Esophagus (tissue), 2 donors: ENCODE data around the gene SYNE1. TPM values are rescaled to one million over a fixed set of nuclear protein-coding genes. Genes with fewer than 3 reads are reported as not detected.

Experiments used
- H3K27ac ChIP-seq, 2 donors: one replicate each; pipeline ENCODE4 v1.5.1; 2013; ENCODE audit warnings: low read depth in 2 of 2, mild to moderate bottlenecking in 2 of 2, inconsistent platforms in 1 of 2, low read length in 1 of 2, moderate library complexity in 1 of 2
- H3K27me3 ChIP-seq, 2 donors: one replicate each; pipeline ENCODE4 v1.6.1; 2013; ENCODE audit warnings: low read length in 2 of 2, control low read depth in 1 of 2, mild to moderate bottlenecking in 1 of 2; ENCODE audit not compliant: insufficient read depth in 2 of 2, control insufficient read depth in 1 of 2
- H3K36me3 ChIP-seq, 2 donors: one replicate each; pipeline ENCODE4 v1.6.1; 2013; ENCODE audit warnings: low read length in 1 of 2; ENCODE audit not compliant: control insufficient read depth in 2 of 2, insufficient read depth in 2 of 2
- H3K4me1 ChIP-seq, 2 donors: one replicate each; pipeline ENCODE4 v1.6.1; 2013; ENCODE audit warnings: low read length in 1 of 2; ENCODE audit not compliant: control insufficient read depth in 2 of 2, insufficient read depth in 2 of 2
- H3K4me3 ChIP-seq, 2 donors: one replicate each; pipeline ENCODE4 v1.5.1; 2013; ENCODE audit warnings: low read length in 2 of 2, mild to moderate bottlenecking in 2 of 2, low read depth in 1 of 2, moderate library complexity in 1 of 2
- H3K9me3 ChIP-seq, 2 donors: one replicate each; pipeline ENCODE4 v1.6.1; 2013; ENCODE audit warnings: mild to moderate bottlenecking in 2 of 2, low read depth in 1 of 2, low read length in 1 of 2, moderate library complexity in 1 of 2; ENCODE audit not compliant: control insufficient read depth in 2 of 2, insufficient read depth in 1 of 2
- WGBS, 2 donors: extraction: QIAGEN DNeasy Blood & Tissue Kit; methylation state at CpG; one replicate each; pipeline ENCODE4 v1.1.7; 2013; 5-methylcytosine and 5-hydroxymethylcytosine counted together
- polyA plus RNA-seq, 2 donors: library from polyadenylated mRNA; stranded (reverse); fragments of 200-250 nt; gene quantifications; one replicate each; pipeline ENCODE4 v1.2.3, GENCODE V29; 2013
- donor health status: healthy with polysubstance abuse.
- donor health status: Bipolar disorder and iron deficiency.

Gene SYNE1
- polyA plus RNA-seq, 2 donors: 5.4 to 7.1 TPM

DNA sequence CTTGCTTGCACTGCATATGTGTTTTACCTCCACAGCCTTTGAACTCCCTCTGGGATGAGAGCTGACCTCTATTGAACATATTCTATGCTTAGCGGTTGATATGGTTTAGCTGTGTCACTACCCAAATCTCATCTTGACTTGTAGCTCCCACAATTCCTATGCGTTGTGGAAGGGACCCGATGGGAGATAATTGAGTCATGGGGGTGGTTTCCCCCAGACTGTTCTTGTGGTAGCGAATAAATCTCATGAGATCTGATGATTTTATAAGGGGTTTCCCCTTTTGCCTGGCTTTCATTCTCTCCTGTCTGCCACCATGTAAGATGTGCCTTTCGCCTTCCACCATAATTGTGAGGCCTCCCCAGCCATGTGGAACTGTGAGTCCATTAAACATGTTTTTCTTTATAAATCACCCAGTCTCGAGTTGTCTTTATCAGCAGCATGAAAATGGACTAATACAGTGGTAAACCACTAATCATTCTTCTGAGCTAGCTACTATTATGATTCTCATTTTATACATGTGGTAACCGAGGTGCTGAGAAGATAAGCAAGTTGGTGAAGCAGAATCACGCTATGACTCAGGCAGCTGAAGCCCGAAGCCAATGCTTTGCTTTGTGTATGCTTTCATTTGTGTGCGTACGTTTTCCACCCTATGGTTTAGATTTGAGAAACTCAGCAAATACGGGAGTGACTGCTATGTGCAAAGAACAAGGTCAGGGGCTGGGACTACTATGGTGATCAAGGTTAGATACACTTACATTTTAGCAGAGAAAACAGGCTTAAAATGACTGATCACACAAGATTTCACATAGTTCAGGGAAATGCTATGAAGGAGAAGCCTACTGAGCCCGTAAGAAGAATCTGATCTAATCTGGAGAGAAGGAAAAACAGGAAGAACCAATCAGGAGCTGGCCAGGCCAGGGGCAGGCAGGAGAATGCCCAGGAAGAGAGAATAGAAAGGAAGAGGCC lies 466.2 kb downstream of the SYNE1 start:
- Histone ChIP-seq H3K27me3 (no peaks in the 10 kb centered on the region), H3K27ac (peak overlapping the region in 1 of 2 donors; percentile 17), H3K4me1 (no peaks in the 10 kb centered on the region), H3K4me3 (no peak overlapping the region), H3K9me3 (no peaks in the 10 kb centered on the region), H3K36me3 (no peaks in the 10 kb centered on the region)
- 67 to 77% methylated on average over 13 of the region's 13 CpGs for WGBS, 2 donors

DNA sequence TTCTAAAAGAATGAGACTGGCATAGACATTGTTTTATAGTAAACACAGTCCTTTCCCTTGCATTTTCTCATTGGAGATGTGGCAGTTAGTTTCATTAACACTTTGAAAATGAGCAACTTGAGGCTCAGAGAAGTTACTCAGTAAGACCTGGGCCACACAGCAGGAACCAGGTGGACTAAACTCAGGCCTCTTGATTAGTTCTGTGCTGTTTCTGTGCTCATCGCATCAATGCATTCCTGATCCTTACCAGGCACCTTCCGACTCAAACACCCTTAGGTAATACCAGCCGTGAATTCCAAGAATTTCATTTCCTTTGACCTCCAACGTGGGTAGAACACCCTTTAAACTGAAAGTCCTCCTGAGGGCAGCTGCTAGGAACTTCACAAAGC lies 466.9 kb downstream of the SYNE1 start:
- Histone ChIP-seq H3K4me1 (no peaks in the 10 kb centered on the region), H3K4me3 (no peak overlapping the region), H3K9me3 (no peaks in the 10 kb centered on the region), H3K27ac (no peak overlapping the region), H3K27me3 (no peaks in the 10 kb centered on the region), H3K36me3 (no peaks in the 10 kb centered on the region)
- 83 to 88% methylated on average over 4 of the region's 4 CpGs for WGBS, 2 donors

DNA sequence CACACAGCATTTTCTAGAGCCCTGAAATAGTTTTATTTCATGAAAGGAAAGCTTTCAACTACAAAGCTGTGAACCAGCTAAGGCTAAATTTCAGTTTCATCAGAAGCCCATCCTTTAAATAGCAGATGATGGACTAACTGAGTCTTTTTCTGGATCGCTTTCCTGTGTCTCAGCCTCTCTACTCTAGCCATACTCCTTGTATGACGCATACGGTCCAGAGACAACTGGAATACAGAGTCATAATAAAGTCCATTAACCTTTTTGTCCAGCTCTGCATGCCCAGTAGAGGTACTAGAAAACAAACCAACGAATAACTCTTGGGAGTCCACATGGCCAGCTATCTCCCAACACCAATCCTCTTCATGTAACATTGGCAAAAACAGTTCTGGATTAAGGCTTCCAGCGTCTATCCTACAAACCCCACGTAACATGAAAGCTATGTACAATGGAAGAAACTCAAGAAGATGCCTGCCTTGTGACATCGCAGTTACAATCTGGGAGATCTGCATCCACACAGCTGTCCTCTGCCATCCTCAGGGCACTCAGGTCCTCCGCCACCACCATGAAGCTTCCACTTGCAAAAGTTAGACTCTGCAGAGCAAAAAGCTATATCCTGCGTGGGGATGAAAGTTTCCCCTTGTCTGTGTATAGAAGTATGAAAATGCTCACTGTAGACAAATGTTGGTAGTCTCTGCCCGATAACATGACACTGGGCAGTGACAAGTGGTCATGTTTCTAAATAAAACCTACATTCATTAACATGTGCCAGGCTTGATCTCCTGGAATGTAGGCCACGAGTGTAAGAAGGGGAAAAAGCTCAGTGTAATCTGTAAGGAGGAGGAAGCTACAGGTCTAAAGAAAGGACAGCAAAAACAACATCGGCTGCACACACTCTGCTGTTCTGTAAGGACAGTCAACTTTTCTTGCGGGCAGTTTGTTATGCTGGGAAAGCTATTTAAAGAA lies 469.2 kb downstream of the SYNE1 start:
- 83 to 88% methylated on average over 13 of the region's 13 CpGs for WGBS, 2 donors
- H3K4me3 ChIP-seq: no peak overlapping the region
- no peaks in the 10 kb centered on the region for H3K27me3 ChIP-seq
- H3K27ac ChIP-seq: no peak overlapping the region
- H3K9me3 ChIP-seq: no peaks in the 10 kb centered on the region
- no peaks in the 10 kb centered on the region for H3K4me1 ChIP-seq
- H3K36me3 ChIP-seq: no peaks in the 10 kb centered on the region

DNA sequence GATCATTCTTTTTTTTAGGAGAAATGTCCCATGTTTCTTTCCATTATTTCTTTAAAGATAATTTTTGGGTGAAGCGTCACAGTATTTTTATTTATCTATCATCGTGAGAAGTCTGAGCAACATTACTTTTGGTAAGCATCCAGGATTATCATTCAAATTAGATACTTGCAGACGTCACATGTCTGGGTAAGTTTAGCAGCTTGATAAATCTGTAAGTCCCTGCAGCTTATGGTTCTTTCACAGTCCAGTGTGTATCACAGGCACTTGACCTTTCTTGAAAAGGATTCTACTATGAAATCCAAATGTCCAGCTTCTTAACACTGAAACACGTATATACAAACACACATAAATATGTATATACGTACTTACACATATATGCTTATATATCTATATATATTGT lies 470.3 kb downstream of the SYNE1 start:
- no peaks in the 10 kb centered on the region for H3K4me1 ChIP-seq
- no peak overlapping the region for H3K4me3 ChIP-seq
- H3K9me3 ChIP-seq: no peaks in the 10 kb centered on the region
- H3K36me3 ChIP-seq: no peaks in the 10 kb centered on the region
- no peaks in the 10 kb centered on the region for H3K27me3 ChIP-seq
- no peak overlapping the region for H3K27ac ChIP-seq
- 87 to 89% methylated on average over 5 of the region's 5 CpGs for WGBS, 2 donors

GRCh38 chr6:152166497-152166896 lies 470.7 kb downstream of the SYNE1 start:
- Histone ChIP-seq H3K4me1 (no peaks in the 10 kb centered on the region), H3K9me3 (no peaks in the 10 kb centered on the region), H3K36me3 (no peaks in the 10 kb centered on the region), H3K27me3 (no peaks in the 10 kb centered on the region), H3K27ac (no peak overlapping the region), H3K4me3 (no peak overlapping the region)
- WGBS, 2 donors: 79 to 81% methylated on average over 4 of the region's 4 CpGs

DNA sequence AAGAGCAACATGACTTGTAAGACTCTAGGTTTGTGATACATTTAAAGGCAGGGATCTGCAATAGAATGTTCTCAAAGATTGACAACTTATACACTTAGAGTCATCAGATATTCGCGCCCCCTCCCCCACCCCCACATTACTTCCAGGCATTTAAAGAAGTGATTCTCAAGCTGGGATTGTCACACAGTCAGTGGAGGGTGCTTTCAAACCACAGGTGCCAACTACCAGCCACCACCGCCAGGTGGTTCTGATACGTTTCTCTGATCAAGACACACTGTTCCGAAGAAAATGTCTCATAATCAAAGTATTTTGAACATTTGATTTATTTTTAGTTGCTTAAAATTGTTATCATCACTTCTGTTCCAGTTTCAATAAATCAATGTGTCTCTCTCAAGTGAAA lies 472.2 kb downstream of the SYNE1 start:
- no peaks in the 10 kb centered on the region for H3K4me1 ChIP-seq
- H3K36me3 ChIP-seq: no peaks in the 10 kb centered on the region
- H3K27ac ChIP-seq: no peak overlapping the region
- H3K4me3 ChIP-seq: no peak overlapping the region
- H3K27me3 ChIP-seq: no peaks in the 10 kb centered on the region
- WGBS, 2 donors: 94 to 95% methylated on average over 5 of the region's 5 CpGs
- H3K9me3 ChIP-seq: no peaks in the 10 kb centered on the region

DNA sequence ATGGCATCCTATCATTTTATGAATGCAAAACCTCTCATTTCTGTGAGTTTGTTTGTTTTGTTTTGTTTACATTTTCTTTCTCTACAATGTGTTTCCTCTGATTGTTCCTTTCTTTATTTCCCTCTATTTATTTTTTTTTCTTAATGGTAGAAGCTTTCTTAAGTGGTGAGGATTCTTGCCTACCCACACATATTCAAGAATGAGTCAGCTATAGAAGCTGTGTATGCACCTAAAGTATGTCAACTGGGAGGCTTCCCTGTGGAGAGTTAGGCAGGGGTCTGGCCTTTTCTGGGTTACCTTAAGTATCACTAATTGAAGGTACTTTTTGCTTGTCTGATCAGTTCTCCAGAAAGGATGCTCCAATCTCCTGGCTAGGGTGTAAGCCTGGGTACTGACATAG lies 475.7 kb downstream of the SYNE1 start:
- Histone ChIP-seq H3K4me1 (no peaks in the 10 kb centered on the region), H3K9me3 (no peaks in the 10 kb centered on the region), H3K4me3 (no peak overlapping the region), H3K36me3 (no peaks in the 10 kb centered on the region), H3K27ac (no peak overlapping the region), H3K27me3 (no peaks in the 10 kb centered on the region)

GRCh38 chr6:152160346-152160745 lies 476.8 kb downstream of the SYNE1 start:
- Histone ChIP-seq H3K27ac (no peak overlapping the region), H3K4me1 (no peaks in the 10 kb centered on the region), H3K9me3 (no peaks in the 10 kb centered on the region), H3K4me3 (no peak overlapping the region), H3K27me3 (no peaks in the 10 kb centered on the region), H3K36me3 (peaks cover 0 to 2% of the 10 kb centered on the region in 2 donors)
- WGBS, 2 donors: 72 to 80% methylated on average over 3 of the region's 3 CpGs

DNA sequence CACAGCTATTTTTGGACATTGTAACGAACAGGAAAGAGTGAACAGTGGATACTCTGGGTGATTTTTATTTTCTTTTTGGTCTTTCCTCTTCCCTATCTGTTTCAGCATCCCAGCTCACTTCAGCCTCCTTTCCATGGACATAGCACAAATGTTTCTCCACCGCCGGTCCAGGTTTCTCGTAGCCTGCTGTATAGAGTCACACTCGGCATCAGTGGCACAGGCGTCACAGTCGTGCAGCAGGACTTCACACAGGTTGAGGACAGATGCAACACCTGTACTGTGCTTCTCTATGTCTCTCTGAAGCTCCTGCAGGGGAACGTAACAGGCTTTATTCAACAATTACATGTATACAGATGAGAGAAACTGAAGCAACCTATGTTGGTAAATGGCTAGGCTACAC lies 481.4 kb downstream of the SYNE1 start:
- Histone ChIP-seq H3K27me3 (no peaks in the 10 kb centered on the region), H3K4me3 (no peak overlapping the region), H3K4me1 (no peaks in the 10 kb centered on the region), H3K36me3 (peaks cover 0 to 2% of the 10 kb centered on the region in 2 donors), H3K9me3 (no peaks in the 10 kb centered on the region), H3K27ac (no peak overlapping the region)
- 85 to 89% methylated on average over 8 of the region's 8 CpGs for WGBS, 2 donors
